ELF-1 (cell line): ENCODE results near the gene CCDC3.
A peak's percentile ranks its signal among the peaks of the same experiment; 100 is the strongest.

Experiments used
- DNase-seq: peaks from one replicate; pipeline ENCODE4 v3.0.0-alpha.2; 2016; ENCODE audit warnings: low read depth, low spot score

CCDC3 gene

DNA sequence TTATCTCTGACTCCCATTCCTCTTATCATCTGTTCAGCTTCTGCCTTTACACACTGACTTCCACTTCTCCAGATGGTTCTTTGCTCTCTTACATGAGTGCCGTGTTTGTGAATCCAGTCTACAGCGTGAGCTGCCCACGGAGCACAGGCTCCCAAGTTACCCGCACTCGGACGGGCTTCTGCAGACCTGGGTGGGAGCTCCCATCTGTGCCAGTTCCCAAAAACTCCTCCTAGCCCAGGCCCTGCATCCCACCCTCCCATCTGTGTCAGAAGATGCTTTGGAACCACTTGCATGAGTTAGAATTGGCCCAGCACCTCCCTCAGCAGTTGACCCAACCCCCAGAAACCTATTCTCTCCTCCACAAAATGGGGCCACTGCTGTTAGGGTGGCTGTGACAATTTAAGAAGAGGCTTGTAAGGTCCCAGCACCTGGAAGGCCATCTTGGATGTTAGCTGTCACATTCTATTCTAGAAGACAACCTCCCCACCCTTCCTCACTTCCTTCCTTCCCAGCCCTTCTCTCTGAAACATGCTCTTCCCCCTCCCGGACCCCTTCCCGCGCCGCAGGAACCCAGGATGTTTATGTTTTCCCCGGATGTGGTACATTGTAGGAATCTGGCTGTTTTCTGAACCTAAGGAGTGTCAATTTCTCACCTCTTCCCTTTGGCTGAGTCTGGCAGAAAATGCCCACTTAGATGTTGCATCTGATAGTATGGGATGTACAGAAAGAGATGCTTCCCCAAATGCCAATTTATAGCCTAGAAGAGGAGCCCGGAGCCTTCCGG is 79.2 kb downstream of the CCDC3 start:
- no peak for DNase-seq

DNA sequence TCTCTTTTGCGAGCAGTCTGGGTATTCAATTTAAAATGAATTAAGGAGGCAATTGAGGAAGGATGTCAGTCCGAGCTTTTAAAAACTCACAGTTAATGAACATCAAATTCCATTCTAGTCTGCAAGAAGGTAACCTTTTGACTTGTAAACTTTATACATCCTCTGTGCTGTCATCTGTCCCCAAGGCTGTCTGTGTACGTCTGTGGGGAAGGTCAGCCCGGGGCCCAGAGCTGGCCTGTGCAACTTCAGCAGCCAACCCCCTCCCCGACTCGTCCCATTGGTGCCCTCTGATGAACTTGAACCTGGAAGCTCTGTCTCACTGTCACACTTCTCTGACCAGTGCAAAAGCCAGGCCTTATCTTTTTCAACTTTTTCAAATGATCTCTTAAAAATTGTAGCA is 80.3 kb downstream of the CCDC3 start:
- no peak for DNase-seq

DNA sequence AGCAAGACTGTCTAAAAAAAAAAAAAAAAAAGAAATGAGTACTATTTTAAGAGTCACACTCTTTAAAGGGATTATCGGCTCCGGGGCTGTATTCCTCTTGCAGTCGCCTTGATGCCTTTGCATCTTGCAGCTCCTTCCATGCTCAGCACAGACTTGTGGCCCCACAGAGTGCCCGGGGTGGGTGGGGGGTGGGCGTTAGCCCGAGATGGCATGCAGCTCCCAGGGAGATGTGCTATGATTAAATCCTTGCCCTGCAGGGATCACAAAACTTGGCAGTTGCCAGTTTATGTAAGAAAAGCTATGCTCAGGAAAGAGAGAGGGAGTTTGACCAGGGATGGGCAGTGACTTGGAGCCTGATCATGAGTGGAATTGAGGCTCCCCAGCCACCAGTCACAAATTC is 81.9 kb downstream of the CCDC3 start:
- no peak for DNase-seq

DNA sequence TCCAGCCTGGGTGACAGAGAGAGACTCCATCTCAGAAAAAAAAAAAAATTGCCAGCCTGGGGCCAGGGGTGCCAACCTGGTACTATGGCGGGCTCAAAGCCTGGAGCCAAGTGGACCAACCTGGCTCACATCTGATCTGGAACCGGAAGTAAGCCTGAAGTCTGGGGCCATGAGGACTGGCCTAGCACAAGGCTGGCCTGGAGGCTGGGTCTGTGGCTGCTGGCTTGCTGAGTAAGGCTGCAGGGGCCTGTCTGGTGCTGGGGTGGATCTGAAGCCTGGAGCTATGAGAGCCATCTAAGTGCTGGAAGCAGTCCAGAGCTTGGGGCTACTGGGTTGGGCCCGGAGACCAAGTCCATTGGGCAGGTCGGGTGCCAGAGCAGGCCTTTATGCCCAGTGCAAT is 84.9 kb downstream of the CCDC3 start:
- DNase-seq: no peak

DNA sequence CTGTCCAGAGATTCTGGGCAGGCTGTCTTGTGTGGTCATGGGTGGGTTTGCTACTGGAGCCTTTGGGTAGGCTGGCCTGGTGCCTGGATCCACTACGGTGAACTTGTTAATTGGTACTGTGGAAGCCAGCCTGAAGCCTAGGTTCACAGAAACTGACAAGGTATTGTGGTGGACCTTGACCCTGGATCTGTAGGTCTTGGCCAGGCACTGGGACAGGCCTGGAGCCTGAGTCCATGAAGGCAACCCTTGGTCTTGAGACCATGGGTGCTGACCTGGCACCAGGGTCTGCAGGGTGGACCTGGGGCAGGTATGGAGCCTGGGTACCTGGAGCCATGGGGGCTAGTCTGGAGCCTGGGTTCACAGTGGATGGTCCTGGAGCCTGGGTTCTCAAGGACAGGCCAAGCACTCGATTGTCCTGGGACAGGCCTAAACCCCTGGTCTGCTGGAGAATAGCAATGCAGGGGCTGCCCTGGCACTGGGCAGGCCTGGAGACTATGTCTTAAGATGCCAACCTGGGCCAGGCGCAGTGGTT is 85.8 kb downstream of the CCDC3 start:
- DNase-seq: no peak

GRCh38 chr10:12914111-12914510 is 87.4 kb downstream of the CCDC3 start:
- DNase-seq: no peak

- no peak for DNase-seq
Measured at GRCh38 chr10:12911795-12912194, 89.7 kb downstream of the CCDC3 start.

- DNase-seq: no peak
Measured at GRCh38 chr10:12910835-12911234, 90.7 kb downstream of the CCDC3 start.

DNA sequence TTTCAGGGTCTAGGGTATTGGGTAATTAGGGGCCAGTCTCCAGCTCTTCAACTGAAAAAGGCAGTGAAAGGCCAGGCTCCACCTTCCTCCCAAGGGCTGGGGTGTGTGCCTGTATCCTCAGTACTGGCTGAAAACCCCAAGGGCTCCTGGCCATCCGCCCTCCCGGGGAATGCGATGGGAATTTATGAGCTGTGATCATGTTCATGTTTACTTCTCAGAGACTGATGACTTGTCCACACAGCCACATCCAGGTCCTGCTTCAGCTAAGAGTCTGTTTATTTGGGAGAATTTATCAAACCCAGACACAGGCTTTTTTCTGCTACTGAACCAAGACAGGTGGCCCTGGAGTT is 91.7 kb downstream of the CCDC3 start:
- no peak for DNase-seq

- no peak for DNase-seq
Measured at GRCh38 chr10:12909182-12909835, 92.2 kb downstream of the CCDC3 start.

GRCh38 chr10:12908773-12909172 is 92.7 kb downstream of the CCDC3 start:
- no peak for DNase-seq

DNA sequence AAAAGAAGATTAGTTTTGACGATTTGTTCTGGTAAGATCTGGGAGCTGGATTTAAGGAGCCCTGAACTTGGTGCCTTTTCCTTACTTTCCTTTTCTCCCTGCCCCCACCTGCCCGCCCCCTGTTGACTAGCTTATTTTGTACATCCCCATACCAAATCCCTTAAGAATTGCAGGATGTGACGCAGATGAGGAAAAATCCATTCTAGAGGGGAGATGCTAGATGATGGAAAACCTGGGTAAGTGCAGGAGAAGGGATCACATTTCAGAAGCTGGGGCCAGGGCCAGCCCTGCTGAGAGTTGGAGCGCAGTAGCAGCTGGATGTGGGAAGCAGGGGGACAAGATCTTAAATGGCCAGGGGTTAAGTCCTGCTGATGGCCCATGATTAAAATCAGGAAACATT is 93.9 kb downstream of the CCDC3 start:
- no peak for DNase-seq

DNA sequence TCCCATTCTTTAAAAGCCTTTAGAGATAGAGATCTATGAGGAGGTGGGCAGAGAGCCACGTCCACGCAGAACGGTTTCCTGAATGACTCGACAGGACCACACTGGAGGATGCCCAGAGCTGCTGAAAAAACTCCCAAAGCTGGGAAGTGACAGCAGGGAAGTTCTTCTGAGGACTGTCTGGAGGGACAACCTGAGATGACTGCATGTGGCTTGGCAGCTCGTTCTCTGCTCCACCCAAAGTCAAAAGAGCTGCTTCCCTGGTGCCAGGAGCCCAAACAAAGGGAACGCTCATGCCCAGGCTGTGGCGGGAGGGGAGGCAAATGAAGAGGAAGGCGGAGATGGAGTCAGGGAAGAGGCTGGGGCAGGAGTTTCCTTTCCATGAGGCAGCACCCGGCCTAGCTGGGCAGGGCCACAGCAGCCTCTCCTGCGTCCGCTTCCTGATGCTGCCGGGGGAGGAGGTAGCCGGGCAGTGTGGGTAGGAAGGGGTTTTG is 95.4 kb downstream of the CCDC3 start:
- no peak for DNase-seq

DNA sequence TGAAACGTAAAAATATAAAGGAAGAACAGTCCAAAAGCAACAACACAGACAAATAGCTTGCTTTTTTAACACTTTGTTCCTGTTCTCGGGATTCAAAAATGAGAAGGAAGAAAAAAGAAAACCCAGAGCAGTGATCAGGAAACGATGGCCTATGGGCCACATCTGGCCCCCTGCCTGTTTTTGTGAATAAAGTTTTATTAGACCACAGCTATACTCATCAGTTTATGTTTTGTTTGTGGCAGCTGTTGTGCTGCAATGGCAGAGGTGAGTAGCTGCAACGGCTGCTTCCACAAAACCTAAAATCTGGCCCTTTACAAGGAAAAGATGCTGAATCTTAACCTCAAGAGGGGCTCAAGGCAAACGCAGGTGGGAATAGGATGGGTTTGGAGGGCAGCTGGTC is 96.4 kb downstream of the CCDC3 start:
- DNase-seq: no peak

- peak; percentile 14 for DNase-seq
Measured at GRCh38 chr10:12902851-12903358, 98.6 kb downstream of the CCDC3 start.

DNA sequence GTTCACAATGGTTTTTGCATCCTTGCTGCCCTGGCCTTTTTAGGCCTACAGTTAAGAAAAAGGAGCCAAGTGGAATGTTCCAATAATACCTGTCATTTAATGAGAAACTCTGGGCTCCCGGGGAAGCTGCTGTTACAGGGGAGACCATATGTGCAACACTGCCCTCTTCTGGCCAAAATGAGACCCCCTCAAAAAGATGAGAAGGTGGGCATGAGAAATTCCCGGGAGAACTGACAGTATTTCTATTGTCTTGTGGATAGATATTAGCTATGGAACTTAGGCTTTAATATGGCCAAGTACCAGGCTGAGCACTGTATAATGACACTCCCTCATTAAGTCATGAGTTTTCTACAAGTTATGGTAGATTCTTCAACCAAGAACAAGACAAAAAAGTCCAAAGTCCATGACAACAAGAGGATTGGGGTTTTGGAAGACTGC is 99.4 kb downstream of the CCDC3 start:
- peak; percentile 70 for DNase-seq

DNA sequence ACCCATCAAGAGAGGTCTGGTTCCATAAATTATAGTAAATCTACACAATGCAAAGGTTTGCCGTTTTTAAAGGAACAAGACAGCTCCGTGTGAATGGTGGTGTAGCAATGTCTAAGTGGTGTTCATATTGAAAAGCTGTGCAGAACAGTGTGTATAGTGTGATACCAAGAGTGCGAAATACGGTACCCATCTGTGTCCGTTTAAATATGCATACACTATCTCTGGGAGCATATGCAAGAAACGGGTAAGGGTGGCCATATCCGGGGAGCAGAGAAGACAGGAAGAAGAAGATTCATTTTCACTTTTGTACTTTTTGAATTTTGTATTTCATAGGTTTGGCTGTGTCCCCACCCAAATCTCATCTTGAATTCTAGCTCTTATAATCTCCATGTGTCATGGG is 102.0 kb downstream of the CCDC3 start:
- DNase-seq: no peak

DNA sequence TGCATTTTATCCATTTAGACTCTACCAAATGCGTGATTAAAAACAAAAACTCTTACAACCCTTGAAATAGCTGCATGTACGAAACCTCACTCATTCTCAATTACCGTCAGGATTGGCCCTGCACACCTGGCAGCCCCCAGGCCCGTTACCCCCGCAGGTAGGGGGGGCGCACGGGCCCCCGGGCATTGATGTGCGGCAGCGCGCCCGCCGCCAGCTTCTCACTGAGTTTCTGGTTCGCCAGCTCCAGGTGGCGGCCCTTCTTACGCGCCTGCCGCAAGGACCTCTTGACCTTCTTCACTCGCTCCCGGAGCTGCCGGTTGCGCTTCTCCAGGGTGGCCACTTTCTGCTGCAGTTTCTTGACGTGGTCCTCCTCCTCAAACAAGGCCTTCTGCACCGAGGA is 103.2 kb downstream of the CCDC3 start:
- DNase-seq: no peak

DNA sequence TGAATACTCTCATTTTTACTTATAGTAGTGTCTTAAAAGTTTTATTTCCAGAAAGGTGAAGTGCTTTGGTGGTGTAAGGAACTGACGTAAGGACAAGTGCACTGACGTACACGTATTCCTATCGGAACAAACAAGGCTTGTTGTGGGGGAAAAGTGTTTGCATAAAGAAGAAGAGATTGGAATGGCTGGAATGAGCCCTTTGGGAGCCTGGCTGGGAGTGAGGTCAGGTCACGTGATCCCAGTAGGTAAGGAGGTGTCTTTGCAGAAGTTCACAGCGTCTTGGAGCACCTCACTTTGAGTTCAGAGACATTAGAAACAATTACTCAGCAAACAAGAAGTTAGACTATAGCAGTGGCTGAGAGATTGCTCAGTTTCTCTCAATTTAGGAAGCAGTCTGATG is 104.2 kb downstream of the CCDC3 start:
- DNase-seq: peak; percentile 17

DNA sequence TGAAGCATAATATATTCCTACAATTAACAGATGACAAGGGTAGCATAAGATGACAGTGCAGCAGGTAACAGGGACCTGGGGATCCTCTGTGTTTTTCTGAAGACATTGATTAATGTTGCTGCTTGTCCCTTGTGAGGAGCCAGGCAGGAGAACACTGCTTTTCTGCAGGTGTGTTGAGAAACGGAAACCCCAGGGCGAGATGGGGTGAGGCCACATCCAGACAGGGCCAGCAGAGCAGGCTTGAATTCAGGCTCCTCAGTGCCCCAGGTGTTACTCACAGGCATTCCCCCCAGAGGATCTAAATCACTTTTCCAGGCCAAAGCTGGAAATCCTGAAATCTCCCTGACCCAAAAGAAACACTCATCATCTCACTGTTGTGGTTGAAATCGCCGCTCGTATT is 105.3 kb downstream of the CCDC3 start:
- DNase-seq: no peak

DNA sequence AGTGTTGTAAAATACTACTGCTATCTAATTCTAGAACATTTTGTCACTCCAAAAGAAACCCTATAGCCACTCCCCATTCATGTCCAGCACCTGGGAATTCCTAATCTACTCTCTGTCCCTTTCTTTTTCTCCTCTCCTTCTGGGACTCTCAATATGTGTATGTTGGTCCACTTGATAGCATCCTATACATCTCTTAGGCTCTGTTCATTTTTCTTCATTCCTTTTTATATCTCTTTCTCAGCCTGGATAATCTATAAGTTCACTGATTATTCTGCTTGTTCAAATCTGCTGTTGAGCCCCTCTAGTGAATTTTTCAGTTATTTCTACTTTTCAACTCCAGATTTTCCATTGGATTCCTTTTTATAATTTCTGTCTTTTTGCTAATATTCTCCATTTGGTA is 108.6 kb downstream of the CCDC3 start:
- DNase-seq: no peak

GRCh38 chr10:12890958-12891357 is 110.6 kb downstream of the CCDC3 start:
- DNase-seq: no peak

GRCh38 chr10:12888470-12888869 is 113.0 kb downstream of the CCDC3 start:
- no peak for DNase-seq
